Endothelial cell of umbilical vein (primary cell): ENCODE data around the gene ZNF225.

ENCODE experiments used
- EZH2 ChIP-seq: IDR thresholded peaks from 2 replicates; pipeline ENCODE4 v1.6.1; 2012; ENCODE audit warnings: borderline replicate concordance, low read depth, mild to moderate bottlenecking, moderate library complexity, low read length, inconsistent platforms; ENCODE audit not compliant: severe bottlenecking
- MAX ChIP-seq: IDR thresholded peaks from 2 replicates; pipeline ENCODE4 v1.6.1; 2011; ENCODE audit not compliant: insufficient read depth, insufficient read length

GRCh38 chr19:44093931-44094765 lies 19.1 kb upstream of the ZNF225 start, which contains the start of gene ZNF224:
- TF ChIP-seq EZH2, result no peak
- TF ChIP-seq MAX, result no peak
